Epithelial cell of proximal tubule (primary cell): ENCODE data around the gene CCNYL1. TPM values are rescaled to one million over a fixed set of nuclear protein-coding genes. Genes with fewer than 3 reads are reported as not detected.

Experiments used
- DNase-seq: peaks from one replicate; pipeline ENCODE4 v3.0.0-alpha.2; 2011; ENCODE audit warnings: low read depth
- H3K4me3 ChIP-seq: 2 replicates; pipeline ENCODE4 v1.5.1; 2011; ENCODE audit warnings: low read depth, mild to moderate bottlenecking, low read length
- CTCF ChIP-seq: conservative IDR thresholded peaks from 2 replicates; pipeline ENCODE4 v1.5.1; 2012; ENCODE audit warnings: low read depth, mild to moderate bottlenecking, low read length
- total RNA-seq: library from RNA; depleted of rRNA; stranded (reverse); fragments of >200 nt; gene quantifications from 2 replicates; pipeline ENCODE4 v1.2.3, GENCODE V29; 2015

CCNYL1 gene
- total RNA-seq, 1 donor from 2014 or later = 20.5 TPM

GRCh38 chr2:207766041-207766551 lies 54.7 kb downstream of the CCNYL1 start:
- DNase-seq = no peak
- TF ChIP-seq CTCF = no peak
- H3K4me3 ChIP-seq = peak overlapping the region; percentile 97

- H3K4me3 ChIP-seq = peak overlapping the region; percentile 97
- TF ChIP-seq CTCF = peak; percentile 23
- no peak for DNase-seq
Observed at GRCh38 chr2:207766697-207767460, 55.4 kb downstream of the CCNYL1 start.

- no peak for DNase-seq
- TF ChIP-seq CTCF = peak; percentile 56
- peak overlapping the region; percentile 97 for H3K4me3 ChIP-seq
Observed at GRCh38 chr2:207767461-207768167, 56.2 kb downstream of the CCNYL1 start.

- H3K4me3 ChIP-seq = peak overlapping the region; percentile 97
- no peak for DNase-seq
- no peak for TF ChIP-seq CTCF
Observed at GRCh38 chr2:207768168-207768865, 56.9 kb downstream of the CCNYL1 start.

- DNase-seq = no peak
- peak overlapping the region; percentile 97 for H3K4me3 ChIP-seq
- TF ChIP-seq CTCF = peak; percentile 6
Observed at GRCh38 chr2:207768866-207769596, 57.6 kb downstream of the CCNYL1 start.

GRCh38 chr2:207770602-207771404 lies 59.4 kb downstream of the CCNYL1 start:
- peak overlapping the region; percentile 97 for H3K4me3 ChIP-seq
- no peak for TF ChIP-seq CTCF
- DNase-seq = no peak
